DMS114 treated with DMSO at 0.1 percent for 48 hours (cell line): ENCODE measurements around the gene DCPS.

Experiments used
- DNase-seq: peaks from one replicate; lab custom pipeline; 2025; ENCODE audit not compliant: unreplicated experiment; lab: John Stamatoyannopoulos, UW

DCPS gene

DNA sequence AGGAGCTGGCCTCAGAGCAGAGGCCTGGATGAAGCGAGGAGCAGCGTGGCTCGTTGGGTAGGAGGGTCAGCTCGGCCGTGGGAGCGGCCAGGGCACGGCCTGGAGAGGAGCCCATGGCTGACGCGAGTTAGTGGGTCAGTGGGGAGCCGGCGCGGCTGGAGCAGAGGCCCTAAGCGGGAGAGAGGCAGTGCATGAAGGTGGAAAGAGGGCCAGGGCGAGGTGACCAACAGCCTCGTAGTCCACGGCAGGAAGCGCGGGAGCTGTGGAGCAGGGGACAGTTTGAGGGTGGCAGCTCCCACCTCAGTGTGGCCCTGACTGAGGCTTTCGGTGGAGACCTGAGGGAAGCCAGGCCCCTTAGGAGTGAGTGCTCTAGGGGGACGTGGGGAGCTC is 24.1 kb downstream of the DCPS start:
- DNase-seq, result no peak

DNA sequence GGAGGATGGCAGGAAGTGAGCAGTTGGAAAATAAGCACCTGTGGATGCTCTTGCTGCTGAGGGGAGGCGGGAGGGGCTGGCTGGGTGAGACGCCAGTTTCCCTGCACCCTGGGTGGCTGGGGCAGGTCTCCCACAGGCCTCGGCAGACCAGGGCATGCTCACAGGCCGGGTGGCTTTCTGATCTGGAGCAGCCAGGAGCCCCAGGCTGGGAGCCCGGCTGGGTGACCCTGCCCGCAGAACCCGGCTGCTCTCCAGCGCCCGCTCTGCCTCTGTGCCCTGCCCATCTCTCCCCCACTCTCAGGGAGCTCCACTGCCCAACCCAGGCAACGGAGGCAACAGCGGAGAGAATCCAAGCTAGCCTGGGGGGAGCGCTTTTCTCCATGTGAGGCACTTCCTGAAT is 24.6 kb downstream of the DCPS start:
- no peak for DNase-seq

DNA sequence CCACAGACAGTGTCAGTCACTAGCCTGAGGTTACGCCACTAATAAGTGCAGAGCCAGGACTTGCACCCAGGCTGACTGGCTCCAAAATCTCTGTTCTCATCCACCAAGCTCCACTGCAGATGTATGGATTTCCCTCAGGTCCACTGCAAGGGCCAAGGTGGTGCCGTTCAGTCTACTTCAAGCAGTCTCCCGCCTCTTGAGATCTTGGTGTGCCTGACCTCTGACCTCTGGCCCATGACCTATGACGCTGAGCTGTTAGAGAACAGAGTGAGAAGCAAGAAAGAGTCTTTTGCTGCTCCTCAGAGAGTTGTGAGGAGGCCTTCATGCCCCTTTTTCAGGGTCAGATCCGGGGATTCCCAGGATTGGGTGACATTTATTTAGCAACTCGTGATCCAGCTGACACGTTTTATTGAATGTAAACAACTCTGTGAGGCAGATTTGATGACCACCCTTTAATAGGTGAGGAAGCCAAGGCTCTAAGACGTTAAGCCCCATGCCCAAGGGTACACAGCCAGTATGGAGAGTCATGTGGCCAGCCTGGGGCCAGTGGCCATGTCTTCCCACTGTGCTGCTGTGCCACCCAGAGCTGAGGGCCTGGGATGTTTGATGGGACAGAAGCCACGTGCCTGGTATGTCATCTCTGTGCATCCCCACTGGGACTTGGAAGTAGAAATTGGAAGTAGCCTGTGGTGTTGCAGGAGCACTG is 25.2 kb downstream of the DCPS start:
- no peak for DNase-seq

DNA sequence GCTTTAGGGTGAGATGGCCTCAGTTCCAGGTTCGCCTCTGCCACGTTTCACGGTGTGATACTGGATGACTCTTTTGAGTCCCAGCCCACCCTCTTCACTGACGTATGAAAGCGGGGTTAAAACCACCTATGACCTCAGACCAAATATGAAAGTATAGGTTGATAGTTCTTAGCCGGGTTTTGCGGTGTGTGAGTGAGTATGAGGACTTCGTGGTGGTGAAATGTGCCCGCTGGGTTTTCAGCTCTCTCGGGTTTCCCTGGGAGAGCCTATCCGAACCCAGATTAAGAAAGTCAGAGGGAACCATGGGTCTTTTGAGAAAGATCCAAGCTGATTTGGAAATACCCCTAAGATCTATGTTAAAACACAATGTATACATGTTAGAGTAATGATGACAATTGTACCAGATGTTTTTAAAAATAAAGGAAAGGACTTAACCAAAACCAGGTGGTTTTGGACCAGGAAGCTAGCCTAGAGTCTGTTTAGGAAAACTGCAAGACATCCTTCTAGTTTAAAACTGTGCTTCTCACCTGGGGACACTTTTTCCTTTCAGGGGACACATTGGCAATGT is 25.9 kb downstream of the DCPS start:
- DNase-seq, result no peak

DNA sequence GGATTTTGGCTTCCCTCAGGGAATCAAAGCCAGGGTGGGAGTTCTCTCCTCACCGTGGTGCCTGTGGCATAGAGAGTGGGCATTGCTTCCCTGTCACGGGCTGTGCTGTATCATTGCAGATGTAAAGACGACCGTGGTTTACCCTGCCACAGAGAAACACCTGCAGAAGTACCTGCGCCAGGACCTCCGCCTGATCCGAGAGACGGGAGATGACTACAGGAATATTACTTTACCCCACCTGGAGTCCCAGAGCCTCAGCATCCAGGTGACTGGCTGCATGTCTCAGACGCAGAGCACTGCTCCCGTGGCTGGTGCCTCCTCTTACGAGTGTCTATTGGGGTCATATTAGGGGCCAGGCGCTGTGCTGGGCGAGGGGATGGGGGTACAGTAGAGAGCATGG is 27.4 kb downstream of the DCPS start:
- DNase-seq, result no peak

DNA sequence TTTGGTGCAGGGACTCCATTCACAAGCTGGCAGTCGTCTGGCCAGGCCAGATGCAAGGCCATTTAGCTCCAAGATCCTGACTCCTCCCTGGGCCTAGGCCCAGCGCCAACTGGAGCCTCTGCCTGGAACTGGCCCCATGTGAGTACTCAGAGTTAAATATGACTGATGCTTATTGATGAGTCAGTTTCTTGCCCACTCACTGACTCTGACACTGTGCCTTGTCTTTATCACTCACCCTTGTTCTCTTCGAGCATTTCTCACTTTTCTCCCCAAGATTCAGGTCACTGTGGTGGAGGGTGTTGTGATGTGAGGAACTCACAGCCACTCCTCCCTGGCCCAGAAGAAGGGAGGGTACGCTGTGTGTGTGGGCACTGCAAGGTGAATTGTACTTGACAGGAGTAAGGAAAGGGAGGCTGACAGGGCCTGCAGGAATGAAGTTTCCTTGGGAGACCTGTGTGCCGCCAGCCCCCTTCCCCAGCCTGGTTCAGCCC is 28.4 kb downstream of the DCPS start:
- DNase-seq, result no peak

DNA sequence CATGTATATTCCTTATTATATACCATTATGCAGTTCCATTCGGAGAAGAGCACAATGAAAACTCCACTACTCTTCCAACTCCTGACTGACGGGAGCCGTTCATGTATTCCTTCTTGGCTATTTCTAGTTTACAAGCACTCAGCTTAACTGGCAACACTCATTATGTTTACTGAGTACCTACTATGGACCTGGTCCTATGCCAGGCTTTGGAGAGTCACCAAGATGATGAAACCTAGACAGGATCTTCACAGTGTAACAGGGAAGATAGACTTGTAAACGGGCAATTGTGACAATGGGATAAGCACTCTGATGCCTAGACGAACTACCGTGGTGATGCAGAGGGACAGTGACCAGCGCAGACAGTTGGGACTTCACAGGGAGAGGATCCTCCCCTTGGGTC is 29.3 kb downstream of the DCPS start:
- no peak for DNase-seq

DNA sequence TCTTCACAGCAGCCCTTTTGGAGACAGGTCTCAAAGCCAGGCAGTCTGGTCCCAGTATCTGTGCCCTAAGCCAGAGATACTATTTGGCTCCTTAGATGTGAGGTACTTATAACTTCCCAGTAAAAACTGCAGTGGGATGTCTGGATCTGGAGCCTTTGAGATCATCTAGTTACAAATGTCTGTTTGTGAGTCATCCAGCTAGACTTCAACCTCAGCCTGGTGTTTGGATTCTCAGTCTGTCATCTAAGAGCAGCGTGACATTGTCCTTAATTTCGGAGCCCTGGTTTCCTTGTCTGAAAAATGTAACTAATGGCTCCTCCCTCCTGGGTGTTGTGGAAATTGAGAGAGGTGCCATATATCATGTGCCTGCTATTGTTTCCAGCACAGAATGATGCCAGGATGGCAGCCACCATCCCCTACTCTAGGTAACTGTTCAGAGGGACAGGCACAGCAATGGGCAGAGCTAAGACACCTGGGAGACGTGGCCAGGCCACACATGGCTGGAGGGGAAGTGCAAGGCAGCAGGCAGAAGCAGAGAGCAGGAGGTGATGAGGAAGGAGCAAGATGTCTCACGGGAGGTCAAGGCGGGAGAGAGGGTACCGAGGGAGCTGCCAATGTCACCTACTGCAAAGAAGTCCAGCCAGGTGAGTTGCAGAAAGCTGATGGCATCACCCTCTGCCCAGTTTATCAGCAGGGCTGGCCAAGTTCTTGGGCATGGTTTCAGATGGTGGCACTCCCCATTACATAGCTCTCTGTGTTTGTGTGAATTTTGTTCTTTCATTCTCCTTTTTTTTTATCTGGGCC is 31.0 kb downstream of the DCPS start:
- DNase-seq, result no peak

DNA sequence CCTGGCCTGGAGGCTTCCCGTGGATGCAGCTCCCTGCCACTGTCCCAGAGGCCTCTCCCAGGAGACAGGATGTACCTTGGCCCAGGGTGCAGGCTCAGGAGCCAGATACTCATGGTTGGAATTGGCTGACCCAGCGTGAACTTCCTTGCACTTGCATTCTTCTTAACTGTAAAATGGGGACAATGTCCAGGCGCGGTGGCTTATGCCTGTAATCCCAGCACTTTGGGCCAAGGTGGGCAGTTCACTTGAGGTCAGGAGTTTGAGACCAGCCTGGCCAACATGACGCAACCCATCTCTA is 31.6 kb downstream of the DCPS start:
- DNase-seq, result no peak

DNA sequence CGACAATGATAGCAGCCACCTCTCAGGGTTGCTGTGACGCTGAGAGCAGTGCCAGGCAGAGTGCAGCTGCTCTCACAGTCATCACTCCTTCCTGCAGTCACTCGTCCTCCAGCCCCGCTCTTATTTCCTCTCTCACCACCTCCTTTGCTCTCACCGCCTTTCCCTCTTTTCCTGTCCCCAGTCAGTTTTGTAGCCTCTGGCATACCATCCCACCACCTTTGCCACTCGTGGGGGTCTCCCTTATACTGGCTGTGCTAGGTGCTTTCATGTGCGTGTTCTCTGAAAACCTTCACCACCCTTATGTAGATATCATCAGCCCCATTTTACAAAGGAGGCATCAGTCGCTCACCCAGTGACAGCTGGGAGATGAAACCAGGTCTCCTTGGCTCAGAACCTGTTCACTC is 32.3 kb downstream of the DCPS start:
- no peak for DNase-seq

DNA sequence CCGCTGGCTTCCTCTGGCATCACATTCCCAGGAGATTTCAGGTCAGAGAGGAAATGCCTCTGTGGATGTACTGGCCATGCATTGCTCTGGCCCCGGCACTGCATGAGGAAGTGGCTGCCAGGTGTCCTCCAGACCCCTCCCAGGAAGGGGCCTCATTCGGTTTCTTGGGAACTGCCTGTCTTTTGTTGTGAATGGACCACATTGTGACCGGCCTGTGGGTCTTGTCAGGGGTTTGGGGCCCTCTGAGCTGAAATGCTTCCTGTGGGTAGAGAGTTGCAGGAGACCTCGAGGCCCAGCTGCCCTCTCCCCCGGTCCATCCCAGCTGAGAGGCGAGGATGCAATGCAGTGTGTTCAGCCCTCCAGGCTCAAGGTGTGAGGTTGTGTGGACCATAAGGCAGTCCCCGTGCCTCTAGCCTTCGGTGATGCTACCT is 32.8 kb downstream of the DCPS start:
- no peak for DNase-seq

DNA sequence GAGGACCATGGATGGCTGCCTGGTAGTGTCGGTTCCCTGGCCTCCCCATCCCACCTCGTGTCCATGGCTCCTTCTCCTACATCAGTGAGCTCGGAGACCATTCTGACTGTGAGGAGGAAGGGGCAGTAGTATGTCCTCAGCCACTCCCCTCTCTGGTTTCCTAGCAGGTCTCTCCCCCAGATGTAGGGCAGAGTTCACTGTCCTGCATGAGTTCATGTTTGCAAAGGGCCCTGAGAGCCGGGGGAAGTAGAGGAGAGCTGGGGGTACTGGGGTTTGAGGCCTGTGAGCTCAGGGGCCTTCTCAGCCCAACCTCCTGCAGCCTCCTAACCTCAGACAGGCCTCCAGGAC is 33.2 kb downstream of the DCPS start:
- no peak for DNase-seq

DNA sequence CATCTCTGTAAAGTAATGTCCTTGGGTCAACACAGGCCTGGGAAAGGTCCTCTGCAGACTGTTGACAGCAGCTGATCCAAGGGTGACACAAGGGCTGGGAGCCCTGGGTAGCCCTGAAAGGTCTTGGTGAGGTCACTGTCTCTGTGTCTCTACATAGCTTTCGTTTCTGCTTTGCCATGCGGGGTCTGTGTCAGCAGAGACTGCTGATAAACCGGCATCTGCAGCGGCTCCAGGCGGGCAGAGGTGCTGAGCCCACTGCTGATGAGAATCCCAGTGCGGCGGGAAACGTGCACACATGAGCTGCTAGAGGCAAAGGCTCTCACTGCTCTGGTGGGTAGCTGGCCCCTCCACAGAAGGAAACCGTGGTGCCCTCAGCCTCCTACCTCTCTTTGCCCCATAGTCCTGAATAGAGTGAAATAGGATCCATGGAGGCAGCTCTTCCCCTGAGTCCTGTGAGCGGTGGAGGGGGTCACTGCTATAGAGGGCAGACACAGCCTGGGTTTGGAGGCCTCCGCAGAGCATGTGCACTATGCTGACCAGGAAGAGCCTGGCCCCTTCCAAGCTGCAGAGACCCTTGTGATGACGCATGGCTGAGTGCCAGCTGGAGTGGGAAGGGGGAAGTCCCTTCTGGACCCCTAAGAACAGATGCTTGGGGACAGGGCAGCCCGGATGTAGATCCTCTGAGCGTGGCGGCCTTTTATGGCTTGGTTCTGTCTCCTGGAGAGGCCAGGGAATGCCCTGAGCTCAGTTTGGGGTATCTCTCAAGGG is 33.8 kb downstream of the DCPS start:
- no peak for DNase-seq

DNA sequence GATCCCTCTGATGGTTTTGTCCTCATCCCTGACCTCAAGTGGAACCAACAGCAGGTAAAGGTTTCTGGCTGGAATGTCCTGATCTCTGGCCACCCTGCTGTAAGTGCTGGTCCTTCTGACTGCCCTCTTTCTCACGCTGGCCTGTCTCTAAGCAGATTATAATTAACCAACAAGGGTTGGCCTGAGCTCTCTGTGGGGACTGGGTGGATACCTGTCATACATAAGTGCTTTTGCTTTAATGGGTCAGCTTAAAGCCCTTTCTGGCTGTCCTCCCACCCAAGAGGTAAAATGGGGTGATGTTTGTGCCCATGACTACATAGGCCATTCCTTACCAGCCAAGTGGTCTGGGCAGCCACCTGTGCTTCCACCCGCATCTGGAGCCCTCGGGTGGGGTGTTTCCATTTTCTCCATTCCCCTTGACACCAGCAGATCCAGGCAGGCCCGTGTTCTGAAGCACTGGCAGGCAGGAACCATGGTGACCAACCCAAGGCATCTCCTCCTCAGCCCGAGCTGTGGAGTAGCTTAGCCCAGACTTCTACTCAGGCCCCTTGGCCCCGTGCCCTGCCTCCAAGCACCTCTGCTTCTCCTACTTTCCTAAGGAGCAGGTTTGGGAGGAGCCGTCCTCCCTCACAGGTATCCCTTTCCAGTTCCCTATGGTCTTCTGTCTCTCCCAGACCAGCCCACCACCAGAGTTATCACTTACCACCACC is 34.6 kb downstream of the DCPS start:
- no peak for DNase-seq

DNA sequence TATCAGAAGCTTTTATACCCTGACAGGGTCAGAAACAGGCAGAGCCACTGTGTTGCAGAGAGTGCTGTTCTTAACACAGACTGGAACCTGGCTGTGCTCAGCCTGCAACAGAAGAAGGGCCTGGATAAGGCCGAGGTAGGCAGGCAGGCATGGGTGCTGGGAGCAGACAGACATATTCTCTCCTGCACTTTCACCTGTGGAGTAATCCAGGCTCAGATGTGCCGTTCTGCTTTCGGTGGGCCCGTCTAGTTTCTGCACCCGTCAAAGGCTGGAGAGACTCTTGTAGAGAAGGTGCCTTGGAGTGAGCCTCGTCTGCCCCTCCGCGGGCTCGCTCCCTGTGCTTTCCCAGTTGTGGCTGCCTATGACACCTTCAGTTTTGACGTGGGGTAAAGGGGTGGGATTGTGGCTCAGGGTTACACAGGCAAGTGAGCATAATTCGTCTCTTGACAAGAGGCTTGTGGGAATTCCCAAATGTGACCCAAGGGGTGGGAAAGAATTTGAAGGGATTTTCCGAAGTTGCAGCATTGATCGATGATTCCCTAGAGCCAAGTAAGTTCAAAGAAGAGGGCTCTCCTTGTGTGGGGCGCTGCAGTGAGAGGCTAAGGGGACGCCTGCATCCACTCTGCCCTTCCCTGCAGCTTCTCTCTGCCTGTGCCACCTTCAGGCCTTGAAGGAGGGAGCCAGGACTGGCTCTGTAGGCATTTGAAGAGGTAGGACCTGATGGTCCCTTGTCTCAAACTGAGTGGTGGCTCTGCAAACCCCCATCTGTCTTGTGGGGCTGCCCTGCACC is 35.4 kb downstream of the DCPS start:
- no peak for DNase-seq

DNA sequence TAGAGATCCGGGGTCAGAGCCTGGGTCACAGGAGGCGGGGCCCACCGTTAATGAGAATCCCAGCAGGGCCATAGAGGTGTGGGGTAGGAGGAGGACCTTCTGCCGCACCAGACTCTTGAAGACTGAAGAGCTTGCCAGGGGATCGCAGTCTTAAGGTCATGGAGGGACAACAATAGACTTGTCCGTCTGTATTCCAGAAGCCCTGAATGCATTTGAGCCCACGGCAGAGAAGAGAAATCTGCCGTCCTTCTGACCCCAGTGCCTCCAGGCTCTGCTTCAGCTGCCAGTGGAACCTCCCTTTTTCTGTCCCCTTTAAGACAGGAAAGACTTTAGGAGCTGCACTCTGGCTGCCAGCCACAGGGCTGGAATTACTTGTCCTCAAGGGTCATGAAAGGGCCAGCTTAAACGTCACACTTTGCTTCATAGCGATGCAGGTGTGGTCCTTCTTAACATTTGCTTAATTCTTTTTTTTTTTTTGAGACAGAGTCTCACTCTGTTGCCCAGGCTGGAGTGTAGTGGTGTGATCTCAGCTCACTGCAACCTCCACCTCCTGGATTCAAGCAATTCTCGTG is 36.1 kb downstream of the DCPS start:
- no peak for DNase-seq

DNA sequence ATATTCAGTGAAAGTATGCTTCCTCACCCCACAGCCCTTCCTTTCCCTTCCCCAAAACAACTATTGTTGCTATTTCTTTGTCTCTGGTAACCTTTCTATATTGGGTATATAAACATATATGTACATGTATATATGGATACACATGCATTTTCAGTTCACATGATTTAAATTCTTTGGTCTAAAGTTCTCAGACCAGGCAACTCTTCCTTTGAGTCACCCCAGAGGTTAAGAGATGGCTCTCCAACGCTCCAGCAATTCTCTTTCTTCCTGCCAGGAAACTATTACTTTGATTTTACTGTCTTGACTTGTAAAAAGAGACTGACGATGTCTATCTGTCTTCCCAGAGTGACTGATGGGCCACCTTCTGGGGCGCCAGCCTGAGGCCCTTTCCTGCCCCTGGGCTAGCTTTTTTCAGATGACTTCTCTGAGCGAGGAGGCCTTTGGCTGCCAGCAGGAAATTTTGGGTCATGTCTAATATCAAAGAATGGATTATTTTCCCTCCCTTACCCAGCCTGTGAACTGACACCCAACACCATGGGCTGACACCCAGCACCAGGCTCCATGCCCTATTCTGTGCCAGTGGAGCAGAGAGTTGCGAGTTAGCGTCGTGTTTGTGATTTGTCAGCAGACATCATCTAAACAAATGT is 37.2 kb downstream of the DCPS start:
- no peak for DNase-seq

DNA sequence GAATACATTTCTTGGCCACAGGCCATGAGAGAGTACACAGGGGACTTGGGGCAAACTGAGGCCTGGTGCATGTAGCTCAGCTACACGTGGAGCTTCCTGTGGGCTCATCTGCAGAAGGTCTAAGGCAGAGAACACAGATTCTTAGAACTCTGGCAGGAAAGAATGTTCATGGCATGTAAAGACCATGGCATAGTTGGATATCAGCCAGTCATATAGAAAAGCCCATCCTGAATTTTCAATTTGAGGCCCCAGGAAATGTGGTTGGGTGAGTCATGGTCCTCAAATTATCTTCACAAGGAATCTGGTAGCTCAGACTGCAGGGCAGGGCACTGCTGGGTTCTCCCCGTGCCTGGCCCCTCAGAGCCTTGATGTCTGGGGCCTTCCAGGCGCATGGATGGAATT is 37.9 kb downstream of the DCPS start:
- DNase-seq, result no peak

DNA sequence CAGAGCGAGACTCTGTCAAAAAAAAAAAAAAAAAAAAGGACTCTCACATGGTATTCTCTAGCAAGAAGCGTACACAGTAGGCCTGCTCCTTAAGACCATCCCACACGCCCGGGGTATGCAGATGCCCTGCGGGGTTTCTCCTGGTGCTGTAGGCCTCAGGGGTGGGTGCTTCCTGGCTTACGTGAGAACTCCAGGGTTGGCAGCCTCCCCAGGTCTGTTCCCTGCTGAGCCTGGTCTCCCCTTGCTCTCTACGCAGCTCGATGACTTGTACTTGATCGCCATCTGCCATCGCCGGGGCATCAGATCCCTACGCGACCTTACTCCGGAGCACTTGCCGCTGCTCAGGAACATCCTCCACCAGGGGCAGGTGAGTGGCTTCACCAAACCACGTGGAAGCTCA is 39.2 kb downstream of the DCPS start:
- DNase-seq, result no peak
